Esophagus mucosa (tissue), 1 donor: ENCODE results near the gene RPP40. TPM values are rescaled to one million over a fixed set of nuclear protein-coding genes. Genes with fewer than 3 reads are reported as not detected.

ENCODE experiments used
- ATAC-seq: fragments of 200-7000 bp; cut with Tn5 transposase; one replicate; pipeline ENCODE4 v1.9.1; 2020
- total RNA-seq: library from RNA; stranded (reverse); gene quantifications from one replicate; pipeline ENCODE4 v1.2.4, GENCODE V29; 2023
- donor health status: DM: yes; HTN: yes; CAD: no.

The RPP40 gene
- total RNA-seq, 1 donor from 2014 or later, result 12.8 TPM

- ATAC-seq, result no peak
These were observed 34.1 kb downstream of the RPP40 start for GRCh38 chr6:4969609-4970285.

- no peak for ATAC-seq
These were observed 36.4 kb downstream of the RPP40 start for GRCh38 chr6:4967301-4968030.

DNA sequence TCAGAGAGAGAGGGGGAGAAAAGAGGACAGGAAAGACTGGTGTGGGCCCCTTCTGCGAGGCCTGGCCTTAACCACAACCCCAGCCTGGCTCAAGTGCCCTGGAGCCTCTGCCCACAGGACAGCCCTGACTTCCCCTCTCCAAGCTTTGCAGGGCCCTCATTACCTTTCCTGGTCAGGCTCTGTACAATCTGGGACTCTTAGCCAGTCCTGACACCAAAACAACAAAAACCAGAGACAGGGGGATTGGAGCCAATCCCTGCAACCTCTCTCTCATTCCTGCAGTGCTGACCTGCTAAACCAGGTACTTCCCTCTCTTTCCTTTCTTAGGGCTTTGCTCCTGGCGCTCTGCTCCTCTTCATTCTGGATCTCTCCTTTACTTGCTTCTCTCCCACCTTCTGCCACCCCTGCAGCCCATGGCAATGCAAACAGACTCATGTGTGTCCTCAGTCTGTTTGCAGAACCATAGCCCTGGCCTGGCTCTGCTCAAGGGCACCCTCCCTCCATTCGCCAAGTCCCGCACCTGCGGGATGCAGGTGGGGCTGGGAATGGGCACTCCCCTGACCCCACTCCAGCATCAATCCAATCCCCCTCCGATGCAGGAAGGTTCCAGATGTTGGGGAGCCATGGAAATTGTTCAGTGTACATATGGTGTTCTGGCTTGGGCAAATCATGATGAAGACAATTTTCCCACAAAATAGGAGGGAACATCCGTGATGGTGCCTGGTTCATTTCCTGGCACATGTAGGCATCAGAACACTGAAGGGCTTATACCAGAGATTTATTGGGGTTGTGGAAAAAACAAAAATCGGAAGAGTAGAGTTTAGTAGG lies 38.1 kb downstream of the RPP40 start:
- ATAC-seq, result no peak

DNA sequence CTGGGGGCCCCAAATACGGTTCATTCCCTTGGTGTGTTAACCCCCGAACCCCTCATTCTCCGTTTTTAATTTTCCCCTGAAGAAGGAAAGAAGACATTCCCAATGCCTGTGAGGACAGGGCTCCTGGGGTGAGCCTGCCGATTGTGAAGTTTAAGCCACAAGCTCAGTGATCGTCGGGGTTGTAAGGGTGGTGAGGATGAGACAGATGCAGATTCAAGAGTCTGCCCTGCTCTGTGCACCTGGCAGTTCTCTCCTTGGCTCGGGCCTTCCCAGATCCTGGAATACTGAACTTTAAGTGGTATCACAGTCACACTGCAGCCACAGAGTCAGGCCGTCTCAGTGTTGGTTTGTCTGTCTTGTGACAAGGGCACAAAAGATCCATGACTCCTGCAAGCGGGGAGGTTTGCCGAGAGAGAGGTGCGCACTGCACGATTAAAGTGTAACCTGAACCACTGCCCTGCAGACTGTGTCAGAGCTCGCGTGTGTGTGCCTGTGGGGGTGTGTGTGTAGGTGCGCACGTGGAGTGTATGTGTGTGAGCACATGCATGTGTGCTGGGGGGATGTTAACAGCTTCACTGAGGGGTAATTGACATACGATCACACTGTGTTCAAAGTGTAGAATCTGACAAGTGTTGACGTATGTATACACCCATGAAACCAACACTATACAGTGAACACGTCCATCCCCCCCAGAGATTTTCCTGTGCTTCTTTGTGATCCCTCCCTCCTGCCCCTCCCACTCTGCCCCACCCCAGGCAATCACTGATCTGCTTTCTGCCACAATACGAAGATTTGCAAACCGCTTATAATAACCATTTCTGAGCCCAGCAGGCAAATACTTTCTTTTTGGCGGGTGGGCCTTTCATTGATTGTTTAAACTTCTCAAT lies 38.9 kb downstream of the RPP40 start:
- no peak for ATAC-seq

- ATAC-seq, result no peak
These were observed 40.9 kb downstream of the RPP40 start for GRCh38 chr6:4962905-4963304.

DNA sequence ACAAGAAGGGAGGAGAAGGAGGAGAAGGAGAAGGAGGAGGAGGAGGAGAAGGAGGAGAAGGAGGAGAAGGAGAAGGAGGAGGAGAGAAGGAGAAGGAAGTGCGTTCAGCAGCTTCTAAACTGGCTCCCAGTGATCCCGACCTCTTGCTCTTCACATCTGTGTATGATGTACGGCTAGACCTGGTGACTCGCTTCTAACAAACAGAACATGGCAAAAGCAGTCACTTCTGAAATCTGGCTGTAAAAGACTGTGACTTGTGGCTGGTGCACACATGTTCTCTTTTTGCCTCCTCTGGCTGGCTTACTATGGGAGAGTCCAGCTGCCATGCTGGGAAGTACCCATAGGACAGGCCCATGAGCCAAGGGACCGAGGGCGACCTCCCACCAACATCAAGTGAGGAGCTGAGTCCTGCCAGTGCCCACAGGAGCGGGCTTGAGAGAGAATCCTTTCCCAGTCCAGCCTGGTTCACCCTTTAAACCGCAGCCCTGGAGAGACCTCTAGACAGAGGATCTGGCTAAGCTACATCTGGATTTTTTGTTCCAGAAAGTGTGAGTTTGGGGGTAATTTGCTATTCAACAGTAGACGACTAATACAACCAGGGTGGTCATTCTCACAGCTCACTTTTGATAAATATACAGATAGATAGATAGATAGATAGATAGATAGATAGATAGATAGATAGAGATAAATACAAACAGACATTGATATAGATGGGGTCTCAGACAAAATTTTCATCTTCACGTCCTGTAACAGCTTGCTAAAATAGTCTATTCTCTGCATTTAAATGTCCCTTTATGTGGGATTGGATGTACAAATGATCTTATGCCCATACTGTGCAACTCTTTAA lies 42.3 kb downstream of the RPP40 start:
- no peak for ATAC-seq

DNA sequence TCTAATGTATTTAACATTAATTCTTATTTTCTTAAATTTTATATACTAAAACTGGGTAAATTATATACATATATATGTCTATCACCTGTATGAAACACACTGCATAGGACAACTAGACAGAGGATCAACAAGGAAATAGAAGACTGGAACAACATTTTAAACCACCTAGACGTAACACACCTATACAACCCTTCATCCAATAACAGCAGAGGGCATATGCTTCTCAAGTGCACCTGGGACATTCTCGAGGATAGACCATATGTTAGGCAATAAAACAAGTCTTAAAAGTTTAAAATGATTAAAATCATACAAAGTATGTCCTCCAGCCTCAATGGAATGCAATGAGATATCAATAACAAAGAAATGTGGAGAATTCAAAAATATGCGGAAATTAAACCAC lies 45.2 kb downstream of the RPP40 start:
- no peak for ATAC-seq

- peak; percentile 42 for ATAC-seq
These were observed 46.2 kb downstream of the RPP40 start for GRCh38 chr6:4957521-4958231.

DNA sequence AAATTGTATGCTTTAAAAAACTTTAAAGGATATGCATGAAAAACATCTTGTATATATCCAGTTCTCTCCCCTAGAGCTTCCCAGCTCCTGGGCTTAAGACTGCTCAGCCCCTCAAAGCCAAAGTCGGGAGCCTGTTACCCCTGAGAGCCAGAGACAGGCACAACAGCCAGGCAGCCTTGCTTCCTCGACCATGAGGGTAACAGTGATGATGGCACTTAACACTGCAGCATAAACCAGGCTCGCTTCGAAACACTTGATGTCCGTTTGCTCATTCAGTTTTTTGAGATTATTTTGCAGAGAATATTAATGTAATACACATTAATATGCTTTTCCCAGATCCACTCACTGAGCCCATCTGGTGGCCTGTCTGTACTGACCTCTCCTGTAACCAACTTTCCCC lies 47.2 kb downstream of the RPP40 start:
- ATAC-seq, result no peak

DNA sequence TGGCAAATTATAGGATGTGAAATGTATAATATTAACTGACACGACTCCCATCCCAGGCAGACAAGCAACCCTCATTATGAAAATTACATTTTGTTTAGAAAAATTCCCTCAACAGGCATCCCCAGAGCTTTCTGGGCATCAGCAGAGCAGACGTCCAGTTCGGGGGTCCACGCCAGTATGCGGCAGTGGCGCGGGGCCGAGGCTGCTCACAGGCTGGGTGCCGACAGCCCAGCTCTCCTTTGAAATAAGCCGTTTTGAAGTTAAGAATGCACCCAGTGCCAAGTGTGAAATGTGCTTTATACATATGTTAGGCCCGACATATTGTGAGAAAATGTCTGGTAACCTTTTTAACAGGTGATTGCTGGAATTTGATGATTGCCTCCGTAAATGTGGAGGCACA lies 50.4 kb downstream of the RPP40 start:
- no peak for ATAC-seq

DNA sequence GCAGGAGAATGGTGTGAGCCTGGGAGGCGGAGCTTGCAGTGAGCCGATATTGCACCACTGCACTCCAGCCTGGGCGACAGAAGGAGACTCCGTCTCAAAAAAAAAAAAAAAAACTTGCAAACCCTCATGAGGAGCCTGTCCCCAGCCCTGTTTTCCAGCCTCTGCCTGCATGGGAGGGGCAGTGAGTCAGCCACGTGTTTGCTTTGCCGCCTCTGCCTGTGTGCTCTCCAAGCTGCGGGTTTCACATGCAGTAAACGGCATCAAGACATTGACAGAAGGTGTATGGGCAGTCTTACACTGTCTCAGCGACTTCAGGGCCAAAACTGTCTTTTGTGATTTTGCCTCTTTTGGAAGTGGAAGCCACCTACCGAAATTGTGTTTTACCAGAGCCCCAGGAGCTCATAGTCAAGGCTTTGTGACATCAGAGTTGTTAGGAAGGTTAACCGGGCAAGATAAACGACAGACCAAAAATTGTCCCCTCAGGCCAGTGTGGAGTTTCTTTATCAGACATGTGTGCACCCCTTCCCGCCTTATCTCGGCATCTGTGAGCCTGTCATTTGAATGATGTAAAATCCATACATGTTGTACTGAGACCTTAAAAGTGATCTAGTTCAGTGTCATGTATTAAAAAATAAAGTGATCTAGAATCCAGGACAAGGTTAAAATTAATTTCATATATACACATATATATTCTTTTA lies 52.9 kb downstream of the RPP40 start:
- ATAC-seq, result peak; percentile 87

- no peak for ATAC-seq
These were observed 53.8 kb downstream of the RPP40 start for GRCh38 chr6:4950076-4950475.

DNA sequence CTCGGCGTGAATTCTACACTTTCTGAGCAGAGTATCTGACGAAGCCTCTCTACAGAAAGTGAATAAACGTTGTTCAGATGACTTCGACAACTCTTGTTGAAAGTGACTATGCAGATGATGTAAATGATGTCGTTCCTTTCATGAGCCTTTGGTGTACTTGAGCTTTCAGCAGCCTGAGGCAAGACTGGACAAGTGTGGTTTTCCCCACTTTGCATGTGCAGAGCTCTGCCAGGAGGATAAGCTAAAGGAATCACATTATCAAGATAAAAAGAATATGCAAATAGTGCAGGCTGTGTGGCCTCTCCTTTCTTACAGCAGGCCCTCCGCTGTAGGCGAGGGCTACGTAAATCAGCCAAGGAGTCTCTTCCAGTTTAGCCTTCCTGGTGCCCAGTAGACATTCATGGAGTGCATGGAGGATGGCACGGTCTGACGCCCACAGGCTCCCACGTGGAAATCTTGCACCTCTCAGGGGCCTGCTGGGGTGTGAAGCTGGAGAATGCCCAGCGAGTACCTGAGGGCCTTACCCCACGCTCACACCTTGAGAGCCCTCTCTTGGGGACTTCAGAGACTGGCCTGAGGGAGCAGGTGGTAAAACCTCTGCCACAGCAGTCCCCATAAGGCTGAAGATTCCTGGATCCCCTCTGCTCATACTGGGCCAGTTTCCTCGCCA lies 54.9 kb downstream of the RPP40 start:
- no peak for ATAC-seq

GRCh38 chr6:4947716-4948115 lies 56.1 kb downstream of the RPP40 start:
- no peak for ATAC-seq

DNA sequence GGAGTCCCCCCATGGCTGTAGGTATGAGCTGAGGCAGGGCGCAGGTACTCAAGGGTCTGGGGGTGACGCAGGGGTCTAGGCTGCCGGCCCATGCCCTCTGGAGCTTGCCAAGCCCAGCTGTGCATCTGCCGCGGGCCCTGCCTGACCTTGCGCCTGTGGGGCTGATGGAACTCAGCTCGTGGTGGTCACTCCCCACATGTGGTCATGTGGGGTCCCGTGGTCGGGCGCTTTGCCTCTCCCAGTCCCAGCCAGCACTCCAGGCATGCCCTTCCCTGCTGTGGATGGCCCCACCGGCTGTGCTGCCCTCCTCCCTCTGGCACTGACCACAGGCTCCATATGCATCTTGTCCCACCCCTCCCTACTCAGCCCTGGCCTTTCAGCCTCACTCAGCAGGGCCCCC lies 57.3 kb downstream of the RPP40 start:
- ATAC-seq, result no peak
